Spinal cord (tissue), 10 donors: ENCODE measurements around the gene BCAS1. TPM values are rescaled to one million over a fixed set of nuclear protein-coding genes. Genes with fewer than 3 reads are reported as not detected.

Experiments used
- DNase-seq, 6 donors: peaks; one replicate each; pipeline versions ENCODE4 v3.0.0 to v3.0.0-alpha.2; 2013 to 2015; ENCODE audit warnings: low spot score in 6 of 6, low read depth in 4 of 6
- H3K27ac ChIP-seq: one replicate; pipeline ENCODE4 v1.5.1; 2013; ENCODE audit warnings: low read depth, low read length, control low read depth
- H3K27me3 ChIP-seq: one replicate; pipeline ENCODE4 v1.6.1; 2013; ENCODE audit warnings: low read length; ENCODE audit not compliant: control insufficient read depth, insufficient read depth
- H3K36me3 ChIP-seq: one replicate; pipeline ENCODE4 v1.6.1; 2013; ENCODE audit warnings: low read length; ENCODE audit not compliant: control insufficient read depth, insufficient read depth
- H3K4me1 ChIP-seq: one replicate; pipeline ENCODE4 v1.6.1; 2013; ENCODE audit warnings: low read length; ENCODE audit not compliant: control insufficient read depth, insufficient read depth
- H3K4me3 ChIP-seq: one replicate; pipeline ENCODE4 v1.5.1; 2013; ENCODE audit warnings: low read depth, low read length, control low read depth
- H3K9me3 ChIP-seq: one replicate; pipeline ENCODE4 v1.6.1; 2013; ENCODE audit warnings: low read length; ENCODE audit not compliant: control insufficient read depth, insufficient read depth
- WGBS: methylation state at CpG from one replicate; pipeline ENCODE4 v1.1.5; 2013; ENCODE audit warnings: missing lambda C conversion rate; ENCODE audit not compliant: insufficient coverage; 5-methylcytosine and 5-hydroxymethylcytosine counted together
- polyA plus RNA-seq, 2 donors: library from polyadenylated mRNA; unstranded; fragments of 120-200 nt; gene quantifications; one replicate each; pipeline ENCODE4 v1.2.1, GENCODE V29; 2013; ENCODE audit not compliant: insufficient read length in 2 of 2
- total RNA-seq, 2 donors: library from RNA; depleted of rRNA in 1 of 2; stranded (reverse); fragments of 120-200 nt in 1 of 2; fragments of >200 nt in 1 of 2; gene quantifications; one replicate each; pipeline versions ENCODE4 v1.2.3 to v1.2.4, GENCODE V29; 2013 to 2014
- donor health status: healthy.

Gene BCAS1
- total and polyA plus RNA-seq, 4 donors: 93.3 to 402 (median 189) TPM

GRCh38 chr20:54002056-54002575, 68.3 kb downstream of the BCAS1 start:
- Histone ChIP-seq H3K9me3 (no peaks in the 10 kb centered on the region), H3K27ac (no peak overlapping the region), H3K27me3 (no peaks in the 10 kb centered on the region), H3K36me3 (no peaks in the 10 kb centered on the region), H3K4me1 (peaks cover 3% of the 10 kb centered on the region), H3K4me3 (no peak overlapping the region)
- no CpG with 5 or more reads among the region's 2 CpGs for WGBS
- DNase-seq: no peak

GRCh38 chr20:54000914-54001313, 69.5 kb downstream of the BCAS1 start:
- Histone ChIP-seq H3K9me3 (no peaks in the 10 kb centered on the region), H3K27me3 (no peaks in the 10 kb centered on the region), H3K27ac (no peak overlapping the region), H3K36me3 (no peaks in the 10 kb centered on the region), H3K4me1 (peaks cover 3% of the 10 kb centered on the region), H3K4me3 (no peak overlapping the region)
- no peak for DNase-seq
- WGBS: no CpG with 5 or more reads among the region's 2 CpGs

- no peaks in the 10 kb centered on the region for H3K9me3 ChIP-seq
- peaks cover 3% of the 10 kb centered on the region for H3K4me1 ChIP-seq
- no peak overlapping the region for H3K4me3 ChIP-seq
- no peak overlapping the region for H3K27ac ChIP-seq
- no peaks in the 10 kb centered on the region for H3K27me3 ChIP-seq
- H3K36me3 ChIP-seq: no peaks in the 10 kb centered on the region
- DNase-seq: no peak
Measured at GRCh38 chr20:54000262-54000661, 70.1 kb downstream of the BCAS1 start.

GRCh38 chr20:53999077-53999476, 71.3 kb downstream of the BCAS1 start:
- Histone ChIP-seq H3K4me1 (peaks cover 3% of the 10 kb centered on the region), H3K36me3 (no peaks in the 10 kb centered on the region), H3K27me3 (no peaks in the 10 kb centered on the region), H3K27ac (no peak overlapping the region), H3K9me3 (no peaks in the 10 kb centered on the region), H3K4me3 (no peak overlapping the region)
- no peak for DNase-seq
- WGBS: 100% methylated on average over 1 of the region's 3 CpGs

GRCh38 chr20:53996584-53997486, 73.6 kb downstream of the BCAS1 start:
- 69% methylated on average over 7 of the region's 10 CpGs for WGBS
- H3K4me3 ChIP-seq: no peak overlapping the region
- no peak overlapping the region for H3K27ac ChIP-seq

GRCh38 chr20:53995949-53996348, 74.4 kb downstream of the BCAS1 start:
- WGBS: 74% methylated on average over 3 of the region's 5 CpGs
- Histone ChIP-seq H3K36me3 (no peaks in the 10 kb centered on the region), H3K27me3 (no peaks in the 10 kb centered on the region), H3K4me3 (peak overlapping the region; percentile 19), H3K27ac (peak overlapping the region; percentile 17), H3K4me1 (peaks cover 3% of the 10 kb centered on the region), H3K9me3 (no peaks in the 10 kb centered on the region)
- no peak for DNase-seq

More at GRCh38 chr20:53996584-53997486, 73.6 kb downstream of the BCAS1 start:
- Histone ChIP-seq H3K27me3 (no peaks in the 10 kb centered on the region), H3K36me3 (no peaks in the 10 kb centered on the region), H3K9me3 (no peaks in the 10 kb centered on the region), H3K4me1 (peaks cover 3% of the 10 kb centered on the region)
- no peak for DNase-seq

- H3K27me3 ChIP-seq: no peaks in the 10 kb centered on the region
- no peak overlapping the region for H3K4me3 ChIP-seq
- H3K4me1 ChIP-seq: peaks cover 3% of the 10 kb centered on the region
- H3K36me3 ChIP-seq: no peaks in the 10 kb centered on the region
- H3K27ac ChIP-seq: no peak overlapping the region
- H3K9me3 ChIP-seq: no peaks in the 10 kb centered on the region
- WGBS: 63% methylated on average over 2 of the region's 7 CpGs
- no peak for DNase-seq
Measured at GRCh38 chr20:53994088-53994487, 76.3 kb downstream of the BCAS1 start.

GRCh38 chr20:53993310-53993709, 77.1 kb downstream of the BCAS1 start:
- no peak for DNase-seq
- Histone ChIP-seq H3K9me3 (no peaks in the 10 kb centered on the region), H3K4me3 (no peak overlapping the region), H3K36me3 (no peaks in the 10 kb centered on the region), H3K4me1 (peaks cover 3% of the 10 kb centered on the region), H3K27me3 (no peaks in the 10 kb centered on the region), H3K27ac (no peak overlapping the region)
- WGBS: 94% methylated on average over 5 of the region's 5 CpGs

- H3K27ac ChIP-seq: no peak overlapping the region
- no peaks in the 10 kb centered on the region for H3K36me3 ChIP-seq
- no CpG with 5 or more reads among the region's 9 CpGs for WGBS
- no peak overlapping the region for H3K4me3 ChIP-seq
- no peaks in the 10 kb centered on the region for H3K4me1 ChIP-seq
- DNase-seq: no peak
- no peaks in the 10 kb centered on the region for H3K27me3 ChIP-seq
- no peaks in the 10 kb centered on the region for H3K9me3 ChIP-seq
Measured at GRCh38 chr20:53990768-53991450, 79.5 kb downstream of the BCAS1 start.
